ENCODE results near the gene LACC1. TPM values are rescaled to one million over a fixed set of nuclear protein-coding genes. Genes with fewer than 3 reads are reported as not detected.

The LACC1 gene
- total RNA-seq, 4 donors from 2014 or later = 12.4 to 17.3 (median 14.8) TPM

GRCh38 chr13:43850873-43851272, 28.8 kb upstream of the LACC1 start:
- TF ChIP-seq CTCF (IDR thresholded peaks at IDR 0.05; ENCODE audit: low read depth) = no peak

GRCh38 chr13:43852923-43853404, 26.7 kb upstream of the LACC1 start:
- TF ChIP-seq CTCF (IDR thresholded peaks at IDR 0.05; ENCODE audit: low read depth) = no peak

GRCh38 chr13:43861863-43862262, 17.8 kb upstream of the LACC1 start:
- no peak for TF ChIP-seq CTCF (IDR thresholded peaks at IDR 0.05; ENCODE audit: low read depth)

GRCh38 chr13:43864921-43865320, 14.8 kb upstream of the LACC1 start:
- no peak for TF ChIP-seq CTCF (IDR thresholded peaks at IDR 0.05; ENCODE audit: low read depth)

GRCh38 chr13:43865892-43866291, 13.8 kb upstream of the LACC1 start:
- no peak for TF ChIP-seq CTCF (IDR thresholded peaks at IDR 0.05; ENCODE audit: low read depth)

GRCh38 chr13:43872181-43872580, 7.5 kb upstream of the LACC1 start:
- TF ChIP-seq CTCF (IDR thresholded peaks at IDR 0.05; ENCODE audit: low read depth) = no peak

- TF ChIP-seq CTCF (IDR thresholded peaks at IDR 0.05; ENCODE audit: low read depth) = no peak
Measured at GRCh38 chr13:43874504-43875092, 5.1 kb upstream of the LACC1 start.

Data from subcutaneous adipose tissue (tissue), 4 donors.